ENCODE results near the gene TMEM258.
A peak's percentile ranks its signal among the peaks of the same experiment; 100 is the strongest.

Gene TMEM258

GRCh38 chr11:61810671-61811175, 18.3 kb upstream of the TMEM258 start:
- Histone ChIP-seq H3K36me3 (peaks cover 56% of the 10 kb centered on the region), H3K9me3 (no peaks in the 10 kb centered on the region)

GRCh38 chr11:61806785-61807184, 14.4 kb upstream of the TMEM258 start:
- no peak for DNase-seq
- Histone ChIP-seq H3K9me3 (no peaks in the 10 kb centered on the region), H3K36me3 (peaks cover 47% of the 10 kb centered on the region), H3K4me1 (peaks cover 10% of the 10 kb centered on the region), H3K27me3 (no peaks in the 10 kb centered on the region), H3K4me3 (ENCODE audit: low read depth, low read length) (no peak overlapping the region)
- TF ChIP-seq CTCF (IDR thresholded peaks at IDR 0.05; ENCODE audit: low read depth, low read length) = no peak

More at GRCh38 chr11:61810671-61811175, 18.3 kb upstream of the TMEM258 start:
- no peak for TF ChIP-seq CTCF (IDR thresholded peaks at IDR 0.05; ENCODE audit: low read depth, low read length)
- H3K4me3 ChIP-seq (ENCODE audit: low read depth, low read length) = no peak overlapping the region
- H3K4me1 ChIP-seq = no peaks in the 10 kb centered on the region
- no peak for DNase-seq
- no peaks in the 10 kb centered on the region for H3K27me3 ChIP-seq

- Histone ChIP-seq H3K27me3 (no peaks in the 10 kb centered on the region), H3K4me3 (ENCODE audit: low read depth, low read length) (no peak overlapping the region), H3K36me3 (peaks cover 34% of the 10 kb centered on the region), H3K9me3 (no peaks in the 10 kb centered on the region), H3K4me1 (peaks cover 10% of the 10 kb centered on the region)
- no peak for DNase-seq
- TF ChIP-seq CTCF (IDR thresholded peaks at IDR 0.05; ENCODE audit: low read depth, low read length) = no peak
Measured at GRCh38 chr11:61805146-61805545, 12.7 kb upstream of the TMEM258 start.

- peak; percentile 32 for DNase-seq
- H3K4me3 ChIP-seq (ENCODE audit: low read depth, low read length) = no peak overlapping the region
- no peaks in the 10 kb centered on the region for H3K9me3 ChIP-seq
- H3K36me3 ChIP-seq = peaks cover 26% of the 10 kb centered on the region
- peaks cover 10% of the 10 kb centered on the region for H3K4me1 ChIP-seq
- no peaks in the 10 kb centered on the region for H3K27me3 ChIP-seq
- TF ChIP-seq CTCF (IDR thresholded peaks at IDR 0.05; ENCODE audit: low read depth, low read length) = no peak
Measured at GRCh38 chr11:61803889-61804647, 11.7 kb upstream of the TMEM258 start.

- TF ChIP-seq CTCF (IDR thresholded peaks at IDR 0.05; ENCODE audit: low read depth, low read length) = no peak
- Histone ChIP-seq H3K4me1 (peaks cover 10% of the 10 kb centered on the region), H3K36me3 (peaks cover 33% of the 10 kb centered on the region), H3K27me3 (no peaks in the 10 kb centered on the region), H3K4me3 (ENCODE audit: low read depth, low read length) (no peak overlapping the region), H3K9me3 (no peaks in the 10 kb centered on the region)
- DNase-seq = no peak
Measured at GRCh38 chr11:61802605-61803004, 10.2 kb upstream of the TMEM258 start.
